GM23338 (cell line): ENCODE results near the gene LST1. TPM values are rescaled to one million over a fixed set of nuclear protein-coding genes. Genes with fewer than 3 reads are reported as not detected.

Experiments
- ATAC-seq: fragments of 200-7000 bp; cut with Tn5 transposase; 3 replicates; pipeline ENCODE4 v1.9.1; 2020
- DNase-seq: peaks from one replicate; pipeline ENCODE4 v3.0.0-alpha.2; 2015; ENCODE audit warnings: low spot score
- H2AFZ ChIP-seq: fragments of 200-600 bp; sonication (generic); 2 replicates; pipeline ENCODE4 v1.8.0; 2016; ENCODE audit warnings: antibody characterized with exemption, mild to moderate bottlenecking, moderate library complexity
- H3F3A ChIP-seq: fragments of 200-600 bp; sonication (generic); replicated peaks from 2 replicates; pipeline ENCODE4 v1.8.0; 2017; ENCODE audit warnings: antibody characterized with exemption, mixed run types, low read depth
- H3K27ac ChIP-seq: fragments of 200-600 bp; sonication (generic); 2 replicates; pipeline ENCODE4 v1.6.1; 2016; ENCODE audit warnings: low read depth
- H3K27me3 ChIP-seq: fragments of 200-600 bp; sonication (generic); 2 replicates; pipeline ENCODE4 v1.8.0; 2016; ENCODE audit warnings: mild to moderate bottlenecking, mixed run types, moderate library complexity; ENCODE audit not compliant: insufficient read depth
- H3K36me3 ChIP-seq: fragments of 200-600 bp; sonication (generic); 2 replicates; pipeline ENCODE4 v1.8.0; 2016; ENCODE audit warnings: mild to moderate bottlenecking; ENCODE audit not compliant: insufficient read depth
- H3K4me1 ChIP-seq: fragments of 200-600 bp; sonication (generic); 2 replicates; pipeline ENCODE4 v1.8.0; 2016; ENCODE audit warnings: mild to moderate bottlenecking, moderate library complexity; ENCODE audit not compliant: insufficient read depth
- H3K4me2 ChIP-seq: fragments of 200-600 bp; sonication (generic); 2 replicates; pipeline ENCODE4 v1.7.1; 2017; ENCODE audit warnings: mixed run types
- H3K4me3 ChIP-seq: fragments of 200-600 bp; sonication (generic); 2 replicates; pipeline ENCODE4 v1.6.1; 2016; ENCODE audit warnings: mixed run types
- H3K79me2 ChIP-seq: fragments of 200-600 bp; sonication (generic); replicated peaks from 2 replicates; pipeline ENCODE4 v1.8.0; 2017; ENCODE audit warnings: mild to moderate bottlenecking; ENCODE audit not compliant: insufficient read depth
- H3K9me2 ChIP-seq: fragments of 200-600 bp; sonication (generic); 2 replicates; pipeline ENCODE4 v1.8.0; 2017; ENCODE audit not compliant: insufficient read depth
- H4K20me1 ChIP-seq: fragments of 200-600 bp; sonication (generic); replicated peaks from 2 replicates; pipeline ENCODE4 v1.8.0; 2017; ENCODE audit warnings: mild to moderate bottlenecking; ENCODE audit not compliant: insufficient read depth
- H3K27ac Mint-ChIP-seq: 2 replicates; pipeline ENCODE4 v1.8.0; 2020; ENCODE audit warnings: inconsistent platforms, mild to moderate bottlenecking, moderate library complexity, mixed read lengths
- H3K27me3 Mint-ChIP-seq: 3 replicates; pipeline ENCODE4 v1.8.0; 2022; ENCODE audit warnings: low read depth, mild to moderate bottlenecking, moderate library complexity, mixed read lengths, inconsistent platforms; ENCODE audit not compliant: insufficient read depth, poor library complexity
- H3K36me3 Mint-ChIP-seq: 3 replicates; pipeline ENCODE4 v1.8.0; 2021; ENCODE audit warnings: low read depth, mild to moderate bottlenecking, inconsistent platforms, moderate library complexity, mixed read lengths
- H3K4me1 Mint-ChIP-seq: 3 replicates; pipeline ENCODE4 v1.8.0; 2020; ENCODE audit warnings: mild to moderate bottlenecking, inconsistent platforms, mixed read lengths
- H3K4me3 Mint-ChIP-seq: 3 replicates; pipeline ENCODE4 v1.8.0; 2021; ENCODE audit warnings: moderate library complexity, mild to moderate bottlenecking, inconsistent platforms, mixed read lengths
- H3K9me3 Mint-ChIP-seq: 3 replicates; pipeline ENCODE4 v1.8.0; 2020; ENCODE audit warnings: moderate library complexity, mild to moderate bottlenecking, inconsistent platforms, mixed read lengths
- CREB1 ChIP-seq: fragments of 250-450 bp; sonication (Bioruptor Pico); IDR thresholded peaks from 2 replicates; pipeline ENCODE4 v1.5.0; 2020; ENCODE audit warnings: low read depth, mild to moderate bottlenecking, moderate library complexity
- EZH2phosphoT487 ChIP-seq: fragments of 200-600 bp; sonication (generic); IDR thresholded peaks from one replicate; pipeline ENCODE4 v1.8.1; 2018; ENCODE audit warnings: antibody characterized with exemption; ENCODE audit not compliant: unreplicated experiment
- NANOG ChIP-seq: IDR thresholded peaks from 2 replicates; pipeline ENCODE4 v1.6.1; 2016; ENCODE audit warnings: antibody characterized with exemption, borderline replicate concordance
- POLR2AphosphoS5 ChIP-seq: IDR thresholded peaks from 2 replicates; pipeline ENCODE4 v1.6.1; 2016; ENCODE audit warnings: antibody characterized with exemption, low read depth
- STAT1 ChIP-seq: IDR thresholded peaks from one replicate; pipeline ENCODE4 v1.6.1; 2016; ENCODE audit warnings: antibody characterized with exemption; ENCODE audit not compliant: unreplicated experiment
- ZNF114 ChIP-seq: fragments of 250-450 bp; sonication (Bioruptor Pico); IDR thresholded peaks from 2 replicates; pipeline ENCODE4 v1.5.0; 2020; ENCODE audit warnings: mild to moderate bottlenecking, moderate library complexity
- ZNF331 ChIP-seq: fragments of 250-450 bp; sonication (Bioruptor Pico); IDR thresholded peaks from 2 replicates; pipeline ENCODE4 v1.5.0; 2020; ENCODE audit warnings: low read depth, mild to moderate bottlenecking, moderate library complexity
- polyA plus RNA-seq: library from polyadenylated mRNA; unstranded; fragments of >200 nt; fragmentation: Nextera tagmentation; extraction: Ambion mirVana; gene quantifications from 2 replicates; pipeline ENCODE4 v1.2.1, GENCODE V29; 2016
- total RNA-seq: library from RNA; depleted of rRNA; stranded (reverse); fragments of >200 nt; shearing (Covaris generic); gene quantifications from 2 replicates; pipeline ENCODE4 v1.2.3, GENCODE V29; 2014
- TF ChIP-seq, protein P1 (sequence below), 2 experiments: fragments of 200-600 bp in 1 of 2; sonication (generic) in 1 of 2; conservative IDR thresholded peaks; 2 replicates each; pipeline versions ENCODE4 v1.5.1 to v1.6.1; 2016 to 2017; ENCODE audit warnings: antibody characterized with exemption in 2 of 2, low read depth in 2 of 2, mild to moderate bottlenecking in 2 of 2, moderate library complexity in 1 of 2
- TF ChIP-seq, protein P2 (sequence below): IDR thresholded peaks from one replicate; pipeline ENCODE4 v1.6.1; 2018; ENCODE audit warnings: antibody characterized with exemption; ENCODE audit not compliant: unreplicated experiment
- TF ChIP-seq, protein P3 (sequence below): IDR thresholded peaks from 2 replicates; pipeline ENCODE4 v1.6.1; 2016; ENCODE audit warnings: antibody characterized with exemption
- TF ChIP-seq, protein P4 (sequence below): fragments of 250-450 bp; sonication (Bioruptor Pico); IDR thresholded peaks from 2 replicates; pipeline ENCODE4 v1.5.0; 2020; ENCODE audit warnings: mild to moderate bottlenecking, moderate library complexity

Gene LST1
- total and polyA plus RNA-seq, 2 experiments from 2014 or later, result 0.37 TPM; not detected in 1

DNA sequence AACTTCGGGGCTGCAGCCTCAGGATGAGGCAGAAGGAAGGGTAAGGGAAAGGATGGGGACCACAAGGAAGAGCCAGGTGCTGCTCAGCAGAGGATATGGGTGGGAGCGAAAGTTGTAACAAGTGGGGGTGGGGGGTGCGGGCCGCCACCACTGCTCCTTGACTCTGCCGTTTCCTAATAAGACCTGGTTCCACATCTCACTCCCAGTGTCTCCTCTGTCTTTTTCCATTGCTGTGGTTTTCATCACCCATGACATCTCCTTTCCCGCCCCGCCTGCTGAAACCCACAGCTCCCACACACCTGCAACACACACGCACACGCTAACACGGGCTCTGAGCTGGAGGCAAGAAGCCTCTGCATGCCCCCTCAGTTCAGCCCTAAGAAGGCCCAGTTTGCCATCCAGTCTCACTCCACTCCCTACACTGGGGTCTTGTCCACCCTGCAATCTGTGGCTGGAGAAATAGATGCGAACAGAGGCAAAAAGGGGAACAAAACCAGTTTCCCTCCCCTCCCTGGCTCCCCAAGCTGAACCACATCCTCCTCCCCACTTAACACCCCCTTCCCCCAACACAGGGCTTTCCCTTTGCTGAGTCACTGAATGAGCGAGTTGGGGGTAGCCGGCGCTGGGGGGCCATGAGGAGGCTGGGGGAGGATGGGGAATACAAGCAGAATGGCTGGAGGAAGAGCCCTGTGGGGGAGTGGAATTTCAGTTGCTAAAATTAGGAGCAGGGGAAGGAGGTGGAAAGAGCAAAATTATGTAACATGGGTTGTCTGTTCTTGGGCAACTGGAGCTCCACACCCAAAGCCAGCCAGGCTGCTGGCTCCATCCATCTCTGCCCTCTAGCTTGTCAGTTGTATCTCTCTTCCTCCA, 27.2 kb upstream of the LST1 start (continued):
- TF ChIP-seq, protein P1, sequence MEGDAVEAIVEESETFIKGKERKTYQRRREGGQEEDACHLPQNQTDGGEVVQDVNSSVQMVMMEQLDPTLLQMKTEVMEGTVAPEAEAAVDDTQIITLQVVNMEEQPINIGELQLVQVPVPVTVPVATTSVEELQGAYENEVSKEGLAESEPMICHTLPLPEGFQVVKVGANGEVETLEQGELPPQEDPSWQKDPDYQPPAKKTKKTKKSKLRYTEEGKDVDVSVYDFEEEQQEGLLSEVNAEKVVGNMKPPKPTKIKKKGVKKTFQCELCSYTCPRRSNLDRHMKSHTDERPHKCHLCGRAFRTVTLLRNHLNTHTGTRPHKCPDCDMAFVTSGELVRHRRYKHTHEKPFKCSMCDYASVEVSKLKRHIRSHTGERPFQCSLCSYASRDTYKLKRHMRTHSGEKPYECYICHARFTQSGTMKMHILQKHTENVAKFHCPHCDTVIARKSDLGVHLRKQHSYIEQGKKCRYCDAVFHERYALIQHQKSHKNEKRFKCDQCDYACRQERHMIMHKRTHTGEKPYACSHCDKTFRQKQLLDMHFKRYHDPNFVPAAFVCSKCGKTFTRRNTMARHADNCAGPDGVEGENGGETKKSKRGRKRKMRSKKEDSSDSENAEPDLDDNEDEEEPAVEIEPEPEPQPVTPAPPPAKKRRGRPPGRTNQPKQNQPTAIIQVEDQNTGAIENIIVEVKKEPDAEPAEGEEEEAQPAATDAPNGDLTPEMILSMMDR (conservative IDR thresholded peaks at IDR 0.05; ENCODE audit: low read depth in 2 of 2), result no peak
- TF ChIP-seq ZNF331 (CRISPR knock-in tag) (no peak), CREB1 (CRISPR knock-in tag) (no peak), NANOG (no peak), POLR2AphosphoS5 (no peak)
- TF ChIP-seq, protein P2, sequence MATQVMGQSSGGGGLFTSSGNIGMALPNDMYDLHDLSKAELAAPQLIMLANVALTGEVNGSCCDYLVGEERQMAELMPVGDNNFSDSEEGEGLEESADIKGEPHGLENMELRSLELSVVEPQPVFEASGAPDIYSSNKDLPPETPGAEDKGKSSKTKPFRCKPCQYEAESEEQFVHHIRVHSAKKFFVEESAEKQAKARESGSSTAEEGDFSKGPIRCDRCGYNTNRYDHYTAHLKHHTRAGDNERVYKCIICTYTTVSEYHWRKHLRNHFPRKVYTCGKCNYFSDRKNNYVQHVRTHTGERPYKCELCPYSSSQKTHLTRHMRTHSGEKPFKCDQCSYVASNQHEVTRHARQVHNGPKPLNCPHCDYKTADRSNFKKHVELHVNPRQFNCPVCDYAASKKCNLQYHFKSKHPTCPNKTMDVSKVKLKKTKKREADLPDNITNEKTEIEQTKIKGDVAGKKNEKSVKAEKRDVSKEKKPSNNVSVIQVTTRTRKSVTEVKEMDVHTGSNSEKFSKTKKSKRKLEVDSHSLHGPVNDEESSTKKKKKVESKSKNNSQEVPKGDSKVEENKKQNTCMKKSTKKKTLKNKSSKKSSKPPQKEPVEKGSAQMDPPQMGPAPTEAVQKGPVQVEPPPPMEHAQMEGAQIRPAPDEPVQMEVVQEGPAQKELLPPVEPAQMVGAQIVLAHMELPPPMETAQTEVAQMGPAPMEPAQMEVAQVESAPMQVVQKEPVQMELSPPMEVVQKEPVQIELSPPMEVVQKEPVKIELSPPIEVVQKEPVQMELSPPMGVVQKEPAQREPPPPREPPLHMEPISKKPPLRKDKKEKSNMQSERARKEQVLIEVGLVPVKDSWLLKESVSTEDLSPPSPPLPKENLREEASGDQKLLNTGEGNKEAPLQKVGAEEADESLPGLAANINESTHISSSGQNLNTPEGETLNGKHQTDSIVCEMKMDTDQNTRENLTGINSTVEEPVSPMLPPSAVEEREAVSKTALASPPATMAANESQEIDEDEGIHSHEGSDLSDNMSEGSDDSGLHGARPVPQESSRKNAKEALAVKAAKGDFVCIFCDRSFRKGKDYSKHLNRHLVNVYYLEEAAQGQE, result no peak
- TF ChIP-seq, protein P3, sequence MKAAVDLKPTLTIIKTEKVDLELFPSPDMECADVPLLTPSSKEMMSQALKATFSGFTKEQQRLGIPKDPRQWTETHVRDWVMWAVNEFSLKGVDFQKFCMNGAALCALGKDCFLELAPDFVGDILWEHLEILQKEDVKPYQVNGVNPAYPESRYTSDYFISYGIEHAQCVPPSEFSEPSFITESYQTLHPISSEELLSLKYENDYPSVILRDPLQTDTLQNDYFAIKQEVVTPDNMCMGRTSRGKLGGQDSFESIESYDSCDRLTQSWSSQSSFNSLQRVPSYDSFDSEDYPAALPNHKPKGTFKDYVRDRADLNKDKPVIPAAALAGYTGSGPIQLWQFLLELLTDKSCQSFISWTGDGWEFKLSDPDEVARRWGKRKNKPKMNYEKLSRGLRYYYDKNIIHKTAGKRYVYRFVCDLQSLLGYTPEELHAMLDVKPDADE, result no peak

DNA sequence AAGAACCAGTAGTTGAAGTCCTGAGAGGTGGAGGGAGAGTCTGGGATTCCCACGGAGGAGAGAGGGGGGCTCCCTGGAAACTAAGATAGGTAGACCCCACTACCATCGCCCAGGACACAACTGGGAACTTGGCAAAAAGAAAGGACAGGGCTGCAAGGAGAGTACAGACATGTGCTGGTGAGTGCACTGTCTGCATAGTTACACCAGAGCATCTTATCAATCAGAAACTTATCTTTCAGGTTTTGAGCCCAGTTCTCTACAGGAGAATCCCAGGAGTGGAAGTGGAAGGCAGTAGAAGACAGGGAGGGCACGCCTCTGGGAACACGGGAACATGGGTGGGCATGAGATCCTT, 26.5 kb upstream of the LST1 start:
- no peak overlapping the region for H3K4me3 ChIP-seq
- Mint-ChIP-seq H3K9me3 (no peaks in the 10 kb centered on the region; the same call in 2 of the 3 replicates), H3K36me3 (peaks cover 25% of the 10 kb centered on the region), H3K27me3 (peaks cover 3% of the 10 kb centered on the region), H3K4me1 (peaks cover 18% of the 10 kb centered on the region), H3K4me3 (no peak overlapping the region; the same call in 2 of the 3 replicates), H3K27ac (peak overlapping the region; percentile 76; the same call in 1 of the 2 replicates)
- H3F3A ChIP-seq, result 0 out of 2 replicates have a peak, but pooled peaks cover 2% of the 10 kb centered on the region
- peaks cover 3% of the 10 kb centered on the region; the same call in 1 of the 2 replicates for H3K4me1 ChIP-seq
- DNase-seq (no peak), ATAC-seq (no peak)
- H4K20me1 ChIP-seq, result no peaks in the 10 kb centered on the region
- no peaks in the 10 kb centered on the region for H3K36me3 ChIP-seq
- H3K27me3 ChIP-seq, result no peaks in the 10 kb centered on the region
- H2AFZ ChIP-seq, result no peak overlapping the region
- no peak overlapping the region for H3K4me2 ChIP-seq
- H3K79me2 ChIP-seq, result no peaks in the 10 kb centered on the region
- no peaks in the 10 kb centered on the region for H3K9me2 ChIP-seq
- no peak overlapping the region for H3K27ac ChIP-seq
- TF ChIP-seq ZNF114 (CRISPR knock-in tag) (no peak), CREB1 (CRISPR knock-in tag) (no peak), STAT1 (no peak), POLR2AphosphoS5 (no peak), ZNF331 (CRISPR knock-in tag) (no peak), EZH2phosphoT487 (no peak)
- TF ChIP-seq, protein P4, sequence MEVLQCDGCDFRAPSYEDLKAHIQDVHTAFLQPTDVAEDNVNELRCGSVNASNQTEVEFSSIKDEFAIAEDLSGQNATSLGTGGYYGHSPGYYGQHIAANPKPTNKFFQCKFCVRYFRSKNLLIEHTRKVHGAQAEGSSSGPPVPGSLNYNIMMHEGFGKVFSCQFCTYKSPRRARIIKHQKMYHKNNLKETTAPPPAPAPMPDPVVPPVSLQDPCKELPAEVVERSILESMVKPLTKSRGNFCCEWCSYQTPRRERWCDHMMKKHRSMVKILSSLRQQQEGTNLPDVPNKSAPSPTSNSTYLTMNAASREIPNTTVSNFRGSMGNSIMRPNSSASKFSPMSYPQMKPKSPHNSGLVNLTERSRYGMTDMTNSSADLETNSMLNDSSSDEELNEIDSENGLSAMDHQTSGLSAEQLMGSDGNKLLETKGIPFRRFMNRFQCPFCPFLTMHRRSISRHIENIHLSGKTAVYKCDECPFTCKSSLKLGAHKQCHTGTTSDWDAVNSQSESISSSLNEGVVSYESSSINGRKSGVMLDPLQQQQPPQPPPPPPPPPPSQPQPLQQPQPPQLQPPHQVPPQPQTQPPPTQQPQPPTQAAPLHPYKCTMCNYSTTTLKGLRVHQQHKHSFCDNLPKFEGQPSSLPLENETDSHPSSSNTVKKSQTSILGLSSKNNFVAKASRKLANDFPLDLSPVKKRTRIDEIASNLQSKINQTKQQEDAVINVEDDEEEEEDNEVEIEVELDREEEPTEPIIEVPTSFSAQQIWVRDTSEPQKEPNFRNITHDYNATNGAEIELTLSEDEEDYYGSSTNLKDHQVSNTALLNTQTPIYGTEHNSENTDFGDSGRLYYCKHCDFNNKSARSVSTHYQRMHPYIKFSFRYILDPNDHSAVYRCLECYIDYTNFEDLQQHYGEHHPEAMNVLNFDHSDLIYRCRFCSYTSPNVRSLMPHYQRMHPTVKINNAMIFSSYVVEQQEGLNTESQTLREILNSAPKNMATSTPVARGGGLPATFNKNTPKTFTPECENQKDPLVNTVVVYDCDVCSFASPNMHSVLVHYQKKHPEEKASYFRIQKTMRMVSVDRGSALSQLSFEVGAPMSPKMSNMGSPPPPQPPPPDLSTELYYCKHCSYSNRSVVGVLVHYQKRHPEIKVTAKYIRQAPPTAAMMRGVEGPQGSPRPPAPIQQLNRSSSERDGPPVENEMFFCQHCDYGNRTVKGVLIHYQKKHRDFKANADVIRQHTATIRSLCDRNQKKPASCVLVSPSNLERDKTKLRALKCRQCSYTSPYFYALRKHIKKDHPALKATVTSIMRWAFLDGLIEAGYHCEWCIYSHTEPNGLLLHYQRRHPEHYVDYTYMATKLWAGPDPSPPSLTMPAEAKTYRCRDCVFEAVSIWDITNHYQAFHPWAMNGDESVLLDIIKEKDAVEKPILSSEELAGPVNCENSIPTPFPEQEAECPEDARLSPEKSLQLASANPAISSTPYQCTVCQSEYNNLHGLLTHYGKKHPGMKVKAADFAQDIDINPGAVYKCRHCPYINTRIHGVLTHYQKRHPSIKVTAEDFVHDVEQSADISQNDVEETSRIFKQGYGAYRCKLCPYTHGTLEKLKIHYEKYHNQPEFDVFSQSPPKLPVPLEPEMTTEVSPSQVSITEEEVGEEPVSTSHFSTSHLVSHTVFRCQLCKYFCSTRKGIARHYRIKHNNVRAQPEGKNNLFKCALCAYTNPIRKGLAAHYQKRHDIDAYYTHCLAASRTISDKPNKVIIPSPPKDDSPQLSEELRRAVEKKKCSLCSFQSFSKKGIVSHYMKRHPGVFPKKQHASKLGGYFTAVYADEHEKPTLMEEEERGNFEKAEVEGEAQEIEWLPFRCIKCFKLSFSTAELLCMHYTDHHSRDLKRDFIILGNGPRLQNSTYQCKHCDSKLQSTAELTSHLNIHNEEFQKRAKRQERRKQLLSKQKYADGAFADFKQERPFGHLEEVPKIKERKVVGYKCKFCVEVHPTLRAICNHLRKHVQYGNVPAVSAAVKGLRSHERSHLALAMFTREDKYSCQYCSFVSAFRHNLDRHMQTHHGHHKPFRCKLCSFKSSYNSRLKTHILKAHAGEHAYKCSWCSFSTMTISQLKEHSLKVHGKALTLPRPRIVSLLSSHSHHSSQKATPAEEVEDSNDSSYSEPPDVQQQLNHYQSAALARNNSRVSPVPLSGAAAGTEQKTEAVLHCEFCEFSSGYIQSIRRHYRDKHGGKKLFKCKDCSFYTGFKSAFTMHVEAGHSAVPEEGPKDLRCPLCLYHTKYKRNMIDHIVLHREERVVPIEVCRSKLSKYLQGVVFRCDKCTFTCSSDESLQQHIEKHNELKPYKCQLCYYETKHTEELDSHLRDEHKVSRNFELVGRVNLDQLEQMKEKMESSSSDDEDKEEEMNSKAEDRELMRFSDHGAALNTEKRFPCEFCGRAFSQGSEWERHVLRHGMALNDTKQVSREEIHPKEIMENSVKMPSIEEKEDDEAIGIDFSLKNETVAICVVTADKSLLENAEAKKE, result no peak
